Suppressor macrophage (primary cell): ENCODE results near the gene PARD6A.

ENCODE experiments used
- DNase-seq, 4 experiments: peaks; one replicate each; pipeline ENCODE4 v3.0.0-alpha.2; 2020 to 2022
- total RNA-seq, 17 experiments: gene quantifications; one replicate each; lab custom pipeline; 2026; ENCODE audit warnings: mixed read lengths in 6 of 17, inconsistent platforms in 3 of 17; lab: John Stamatoyannopoulos, UW

The PARD6A gene
- 0.29 to 2.6 (median 1.3) reads per million in 17 experiments for total RNA-seq

- peak; percentile 95 to 99 (median 98) for DNase-seq
Measured at GRCh38 chr16:67660564-67661028, at the start of gene PARD6A. Gene PARD6A (plus strand): TSS chr16:67660960. CDS start chr16:67661039, 79 bp downstream.

- peak in 2 of 4 experiments; percentile 5 to 11 for DNase-seq
Measured at GRCh38 chr16:67613808-67614207, 47.0 kb upstream of the PARD6A start.

GRCh38 chr16:67628216-67628615 is 32.5 kb upstream of the PARD6A start:
- no peak for DNase-seq

GRCh38 chr16:67632415-67633172 is 28.2 kb upstream of the PARD6A start:
- no peak for DNase-seq

GRCh38 chr16:67636713-67637112 is 24.0 kb upstream of the PARD6A start:
- DNase-seq, result no peak

GRCh38 chr16:67637625-67638024 is 23.1 kb upstream of the PARD6A start:
- DNase-seq, result no peak

GRCh38 chr16:67641779-67642708 is 18.7 kb upstream of the PARD6A start:
- no peak for DNase-seq

- DNase-seq, result no peak
Measured at GRCh38 chr16:67644038-67644437, 16.7 kb upstream of the PARD6A start.

- no peak for DNase-seq
Measured at GRCh38 chr16:67645397-67646121, 15.2 kb upstream of the PARD6A start.

GRCh38 chr16:67647111-67647651 is 13.6 kb upstream of the PARD6A start:
- DNase-seq, result no peak

GRCh38 chr16:67647681-67648080 is 13.1 kb upstream of the PARD6A start:
- DNase-seq, result no peak

- no peak for DNase-seq
Measured at GRCh38 chr16:67648088-67648763, 12.5 kb upstream of the PARD6A start.

GRCh38 chr16:67648764-67649407 is 11.9 kb upstream of the PARD6A start:
- no peak for DNase-seq

- DNase-seq, result no peak
Measured at GRCh38 chr16:67649494-67649931, 11.2 kb upstream of the PARD6A start.

- DNase-seq, result no peak
Measured at GRCh38 chr16:67650023-67650422, 10.7 kb upstream of the PARD6A start.

- DNase-seq, result no peak
Measured at GRCh38 chr16:67651039-67651438, 9.7 kb upstream of the PARD6A start.

GRCh38 chr16:67651847-67652246 is 8.9 kb upstream of the PARD6A start:
- no peak for DNase-seq

- DNase-seq, result no peak
Measured at GRCh38 chr16:67652578-67653127, 8.1 kb upstream of the PARD6A start.

- no peak for DNase-seq
Measured at GRCh38 chr16:67653128-67653788, 7.5 kb upstream of the PARD6A start.

GRCh38 chr16:67653789-67654402 is 6.9 kb upstream of the PARD6A start:
- no peak for DNase-seq
